DMS153 treated with DMSO at 0.1 percent for 48 hours (cell line): ENCODE results near the gene SPDYC.
"Not testable (repeated sequence)": the region's sequence is repeated elsewhere in the genome, so short reads cannot be mapped to it uniquely, and the experiment has no call there.

Experiments
- DNase-seq: peaks from one replicate; lab custom pipeline; 2025; ENCODE audit not compliant: unreplicated experiment; lab: John Stamatoyannopoulos, UW

The SPDYC gene

DNA sequence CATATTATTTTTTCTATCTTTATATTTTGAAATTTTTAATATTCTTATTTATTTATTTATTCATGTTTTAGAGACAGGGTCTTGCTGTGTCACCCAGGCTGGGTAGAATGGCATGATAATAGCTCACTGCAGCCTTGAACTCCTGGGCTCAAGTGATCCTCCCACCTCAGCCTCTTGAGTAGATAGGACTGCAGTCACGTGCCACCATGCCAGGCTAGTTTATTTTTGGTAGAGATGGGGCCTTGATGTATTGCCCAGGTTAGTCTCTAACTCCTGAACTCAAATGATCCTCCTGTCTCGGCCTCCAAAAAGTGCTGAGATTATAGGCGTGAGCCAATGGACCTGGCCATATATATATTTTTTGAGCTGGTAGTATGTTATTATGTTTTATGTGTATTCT lies 2.4 kb upstream of the SPDYC start:
- DNase-seq = no peak

DNA sequence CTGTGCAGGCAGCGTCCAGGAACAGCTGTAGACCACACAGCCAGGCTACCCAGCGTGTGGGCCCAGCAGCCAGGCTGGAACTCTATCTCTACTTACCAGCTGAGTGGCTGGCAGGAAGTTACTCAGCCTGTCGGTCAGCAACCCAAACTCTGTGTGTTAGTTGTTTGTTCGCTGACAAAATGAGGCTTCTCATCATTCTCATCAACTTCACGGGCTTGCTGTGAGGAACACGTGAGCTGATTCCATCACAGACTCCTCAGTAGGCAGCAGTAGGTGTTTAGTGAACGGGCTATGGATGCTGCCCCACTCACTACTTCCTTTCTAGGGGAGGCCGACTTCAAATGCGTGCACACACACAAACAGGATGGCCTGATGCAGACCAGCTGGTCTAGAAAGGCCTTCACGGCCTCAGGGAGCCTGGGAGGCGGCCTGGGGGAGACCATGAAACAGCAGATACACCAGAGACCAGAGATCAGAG lies 830 bp upstream of the SPDYC start:
- DNase-seq = no peak

- DNase-seq = no peak
These were observed 2.6 kb downstream of the SPDYC start for GRCh38 chr11:65172600-65172999.

GRCh38 chr11:65174571-65175010 lies 4.6 kb downstream of the SPDYC start:
- not testable (repeated sequence) for DNase-seq

GRCh38 chr11:65180877-65181568 lies 11.0 kb downstream of the SPDYC start:
- peak; percentile 6 for DNase-seq

GRCh38 chr11:65181569-65182257 lies 11.7 kb downstream of the SPDYC start, which contains the start of gene CAPN1:
TSS of gene CAPN1 (plus strand) at chr11:65181928. CDS start at chr11:65182702, 774 bp downstream.
- DNase-seq = no peak

DNA sequence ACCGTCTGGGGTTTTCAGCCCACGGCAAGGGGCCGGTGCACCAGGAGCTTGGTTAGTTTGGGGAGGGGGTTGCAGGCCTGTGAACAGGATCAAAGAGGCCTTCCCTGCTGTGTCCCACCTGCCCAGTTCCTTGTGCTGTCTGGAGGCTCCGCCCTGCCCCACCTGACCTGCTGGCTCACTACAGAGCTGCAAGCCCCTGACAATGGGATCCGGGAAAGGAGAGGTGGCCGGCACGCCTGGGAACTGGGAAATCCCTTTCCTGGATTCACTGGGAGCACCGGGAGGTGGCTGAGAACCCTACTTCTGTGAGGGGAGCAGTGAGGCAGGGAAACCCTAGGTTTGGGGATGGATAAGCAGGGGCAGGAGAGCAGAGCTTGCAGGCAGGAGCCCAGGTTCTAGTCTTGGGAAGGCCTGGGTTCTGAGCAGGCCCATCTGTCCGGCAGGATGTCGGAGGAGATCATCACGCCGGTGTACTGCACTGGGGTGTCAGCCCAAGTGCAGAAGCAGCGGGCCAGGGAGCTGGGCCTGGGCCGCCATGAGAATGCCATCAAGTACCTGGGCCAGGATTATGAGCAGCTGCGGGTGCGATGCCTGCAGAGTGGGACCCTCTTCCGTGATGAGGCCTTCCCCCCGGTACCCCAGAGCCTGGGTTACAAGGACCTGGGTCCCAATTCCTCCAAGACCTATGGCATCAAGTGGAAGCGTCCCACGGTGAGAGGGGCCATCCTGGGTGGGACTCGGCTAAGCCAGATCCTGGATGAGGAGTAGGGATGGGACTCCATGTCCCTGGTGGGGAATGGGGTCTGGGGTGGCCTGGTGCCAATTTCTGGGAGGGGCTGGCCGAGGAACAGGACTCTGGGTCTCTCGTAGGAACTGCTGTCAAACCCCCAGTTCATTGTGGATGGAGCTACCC lies 12.5 kb downstream of the SPDYC start:
- peak; percentile 6 for DNase-seq

GRCh38 chr11:65183201-65183891 lies 13.3 kb downstream of the SPDYC start:
- DNase-seq = no peak

DNA sequence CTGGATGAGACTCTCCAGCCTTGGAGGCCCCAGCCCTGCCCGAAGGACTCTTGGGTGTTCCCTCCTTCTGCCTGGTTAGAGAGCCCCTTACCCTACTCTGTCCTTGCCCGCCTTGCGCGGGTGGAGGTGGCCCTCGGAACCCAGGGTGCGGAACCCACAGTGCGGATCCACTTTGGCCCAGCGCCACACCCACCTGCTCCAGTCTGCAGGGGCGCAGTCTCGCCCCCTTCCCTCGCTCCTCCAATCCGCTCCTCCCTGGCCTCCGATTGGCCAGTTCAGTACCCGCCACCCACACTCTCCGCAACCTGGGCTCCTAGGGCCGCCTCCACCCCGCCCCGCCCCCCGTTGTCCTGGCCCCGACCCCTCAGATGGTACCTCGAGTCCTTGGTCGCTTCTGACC lies 14.1 kb downstream of the SPDYC start:
- DNase-seq = no peak

DNA sequence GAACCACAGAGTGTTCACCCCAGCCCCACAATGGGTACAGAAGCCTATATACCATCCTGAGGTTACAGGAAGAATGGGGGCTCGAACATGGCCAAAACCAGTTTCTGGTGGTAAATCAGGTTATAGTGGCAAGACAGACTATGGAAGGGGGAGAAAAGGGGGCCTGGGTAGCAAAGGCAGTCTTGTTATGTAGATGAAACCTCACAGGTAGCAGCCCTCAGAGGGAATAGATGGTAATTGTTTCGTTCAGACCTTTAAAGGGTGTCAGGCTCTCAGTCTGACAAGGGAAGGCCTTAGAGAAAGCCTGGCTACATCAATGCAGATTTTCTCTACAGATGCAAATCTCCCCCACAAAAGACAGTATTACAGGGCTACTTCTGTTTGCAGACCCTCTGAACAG lies 15.1 kb downstream of the SPDYC start:
- no peak for DNase-seq

DNA sequence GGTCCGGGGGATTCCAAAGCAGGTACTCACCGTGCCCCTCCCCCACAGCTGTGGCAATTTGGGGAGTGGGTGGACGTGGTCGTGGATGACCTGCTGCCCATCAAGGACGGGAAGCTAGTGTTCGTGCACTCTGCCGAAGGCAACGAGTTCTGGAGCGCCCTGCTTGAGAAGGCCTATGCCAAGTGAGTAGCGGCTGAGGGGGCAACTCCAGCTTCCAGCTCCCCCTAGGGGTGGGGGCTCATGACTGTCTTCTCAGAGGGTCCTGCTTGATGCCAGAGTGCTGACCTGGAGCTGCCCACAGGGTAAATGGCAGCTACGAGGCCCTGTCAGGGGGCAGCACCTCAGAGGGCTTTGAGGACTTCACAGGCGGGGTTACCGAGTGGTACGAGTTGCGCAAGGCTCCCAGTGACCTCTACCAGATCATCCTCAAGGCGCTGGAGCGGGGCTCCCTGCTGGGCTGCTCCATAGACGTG lies 15.9 kb downstream of the SPDYC start:
- DNase-seq = no peak

DNA sequence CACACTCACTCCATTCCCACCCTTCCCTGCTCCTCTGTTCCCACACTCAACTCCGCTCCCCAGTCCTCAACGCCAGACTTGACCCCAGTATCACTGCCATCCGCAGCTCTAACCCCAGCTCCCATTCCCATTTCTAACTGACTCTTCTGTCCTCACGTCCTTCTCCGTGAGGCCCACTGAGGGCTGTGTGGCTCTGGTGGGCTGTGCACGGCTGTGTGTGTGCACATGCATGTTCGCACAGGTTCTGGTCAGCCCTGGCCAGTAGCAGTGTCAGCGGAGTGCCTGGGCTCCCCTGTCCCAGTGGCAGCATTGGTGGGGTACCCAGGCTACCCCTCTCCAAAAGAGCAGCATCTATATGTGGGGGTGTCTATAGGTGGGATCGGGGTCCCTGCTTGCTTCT lies 16.7 kb downstream of the SPDYC start:
- no peak for DNase-seq

DNA sequence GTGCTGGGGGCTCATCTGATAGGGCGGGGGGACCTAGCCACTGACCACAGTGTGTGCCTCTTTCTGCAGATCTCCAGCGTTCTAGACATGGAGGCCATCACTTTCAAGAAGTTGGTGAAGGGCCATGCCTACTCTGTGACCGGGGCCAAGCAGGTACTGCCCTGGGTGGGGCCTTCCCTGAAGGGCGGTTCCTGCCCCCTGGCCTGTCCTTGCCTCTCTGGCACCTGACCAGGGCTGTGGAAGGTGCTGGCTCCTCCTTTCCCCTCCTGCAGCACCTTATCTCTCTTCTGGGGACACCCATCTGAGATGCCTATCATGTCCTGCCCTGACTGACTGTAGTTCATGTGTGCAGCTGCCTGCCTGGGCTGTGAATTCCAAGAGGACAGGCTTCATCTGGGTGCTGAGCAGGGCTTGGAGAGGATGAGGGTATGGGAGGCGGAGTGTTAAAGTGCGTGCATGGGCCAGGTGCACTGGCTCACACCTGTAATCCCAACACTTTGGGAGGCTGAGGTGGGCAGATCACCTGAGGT lies 17.2 kb downstream of the SPDYC start:
- DNase-seq = no peak

- no peak for DNase-seq
These were observed 18.0 kb downstream of the SPDYC start for GRCh38 chr11:65187971-65188461.

DNA sequence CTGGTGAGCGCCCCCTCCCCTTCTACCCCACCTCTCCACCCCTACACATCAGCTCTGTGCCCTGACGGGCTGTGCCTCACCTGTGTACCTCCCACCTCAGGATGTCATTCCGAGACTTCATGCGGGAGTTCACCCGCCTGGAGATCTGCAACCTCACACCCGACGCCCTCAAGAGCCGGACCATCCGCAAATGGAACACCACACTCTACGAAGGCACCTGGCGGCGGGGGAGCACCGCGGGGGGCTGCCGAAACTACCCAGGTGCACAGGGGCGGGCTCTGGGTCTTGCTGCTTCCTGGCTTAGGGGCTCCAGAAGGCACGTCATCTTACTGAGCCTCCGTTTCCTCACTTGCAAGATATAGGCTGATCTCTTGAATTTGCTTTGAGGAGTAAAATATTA lies 18.5 kb downstream of the SPDYC start:
- DNase-seq = no peak

GRCh38 chr11:65189191-65189590 lies 19.2 kb downstream of the SPDYC start:
- no peak for DNase-seq

DNA sequence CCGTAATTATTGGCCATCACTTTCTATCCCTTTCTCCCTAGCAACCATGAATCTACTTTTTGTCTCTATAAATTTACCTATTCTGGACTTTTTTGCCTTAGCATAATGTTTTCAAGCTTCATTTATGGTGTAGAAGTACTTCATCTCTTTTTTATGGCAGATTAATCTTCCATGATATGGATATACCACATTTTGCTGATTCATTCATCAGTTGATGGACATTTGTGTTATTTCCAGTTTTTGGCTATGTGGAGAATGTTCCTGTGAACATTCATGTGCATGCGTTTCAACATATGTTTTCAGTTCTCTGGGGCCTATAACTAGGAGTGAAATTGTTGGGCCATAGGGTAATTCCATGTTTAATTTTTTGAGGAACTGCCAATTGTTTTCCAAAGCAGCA lies 24.5 kb downstream of the SPDYC start:
- DNase-seq = no peak

- DNase-seq = no peak
These were observed 34.1 kb downstream of the SPDYC start for GRCh38 chr11:65204143-65204542.

DNA sequence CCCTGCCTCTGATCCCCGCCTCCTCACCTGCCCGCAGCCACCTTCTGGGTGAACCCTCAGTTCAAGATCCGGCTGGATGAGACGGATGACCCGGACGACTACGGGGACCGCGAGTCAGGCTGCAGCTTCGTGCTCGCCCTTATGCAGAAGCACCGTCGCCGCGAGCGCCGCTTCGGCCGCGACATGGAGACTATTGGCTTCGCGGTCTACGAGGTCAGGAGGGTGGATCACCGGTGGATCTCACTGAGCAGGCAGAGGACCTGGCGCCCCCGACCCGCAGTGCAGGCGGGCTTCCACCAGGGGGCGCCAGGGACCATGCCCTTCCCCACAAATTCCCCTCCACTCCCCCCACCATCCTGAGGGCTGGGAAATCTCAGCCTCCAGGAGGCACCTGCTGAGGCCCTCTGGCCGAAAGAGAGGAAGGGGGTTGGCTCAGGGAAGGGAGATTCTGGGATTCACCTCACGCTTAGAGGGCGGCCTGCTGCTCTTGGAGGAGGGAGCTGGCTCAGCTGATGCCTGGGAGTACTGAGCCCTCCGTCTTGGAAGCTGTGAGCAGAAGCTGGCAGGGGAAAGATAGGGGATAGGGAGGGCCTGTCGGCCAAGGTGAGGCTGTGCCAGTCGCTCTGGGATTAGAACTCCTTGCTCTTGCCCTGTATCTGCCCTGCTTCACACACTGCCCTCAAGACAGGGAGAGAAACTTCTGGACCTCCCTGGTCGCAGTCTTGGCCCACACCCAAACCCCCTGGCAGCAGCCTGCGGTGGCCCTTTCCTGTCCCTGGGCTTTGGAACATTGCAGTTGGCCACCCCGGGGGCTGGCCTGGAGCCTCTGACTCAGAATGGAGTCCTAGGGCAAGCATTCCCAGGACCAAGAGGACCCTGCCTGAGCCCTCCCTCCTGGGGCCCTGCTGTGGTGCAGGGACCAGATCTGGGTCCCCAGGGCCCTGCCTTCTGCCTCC lies 34.9 kb downstream of the SPDYC start:
- DNase-seq = no peak
